ENCODE results near the gene MLEC. TPM values are rescaled to one million over a fixed set of nuclear protein-coding genes. Genes with fewer than 3 reads are reported as not detected.
A peak's percentile ranks its signal among the peaks of the same experiment; 100 is the strongest.

MLEC gene
- total RNA-seq, 4 donors from 2014 or later = 20.7 to 48.9 (median 34.3) TPM

GRCh38 chr12:120689397-120690082 lies 2.6 kb downstream of the MLEC start:
- intact Hi-C loops (cut with DNase I) = no loop called here
- Histone ChIP-seq H3K27ac (peak overlapping the region in 1 of 4 donors; percentile 98), H3K9me3 (no peaks in the 10 kb centered on the region), H3K4me1 (peaks cover 19 to 65% (median 22%) of the 10 kb centered on the region in 3 donors), H3K36me3 (peaks cover 3 to 16% (median 7%) of the 10 kb centered on the region in 3 donors), H3K4me3 (peak overlapping the region in 2 of 4 donors; percentile 87 to 88), H3K27me3 (no peaks in the 10 kb centered on the region)
- TF ChIP-seq CTCF (IDR thresholded peaks at IDR 0.05) (no peak), POLR2A (IDR thresholded peaks at IDR 0.05) (no peak)
- no peak for DNase-seq
- 78 to 83% methylated on average over 6 of the region's 6 CpGs for WGBS, 2 donors

GRCh38 chr12:120690083-120690450 lies 3.1 kb downstream of the MLEC start:
- WGBS, 2 donors = 63 to 75% methylated on average over 2 of the region's 2 CpGs
- H3K27me3 ChIP-seq = no peaks in the 10 kb centered on the region
- H3K9me3 ChIP-seq = no peaks in the 10 kb centered on the region
- no peak overlapping the region for H3K27ac ChIP-seq
- peaks cover 7 to 22% (median 12%) of the 10 kb centered on the region in 3 donors for H3K36me3 ChIP-seq
- TF ChIP-seq CTCF (IDR thresholded peaks at IDR 0.05) (no peak), POLR2A (IDR thresholded peaks at IDR 0.05) (no peak)
- intact Hi-C loops (cut with DNase I) = no loop called here
- no peak for DNase-seq
- peaks cover 19 to 65% (median 22%) of the 10 kb centered on the region in 3 donors for H3K4me1 ChIP-seq
- no peak overlapping the region for H3K4me3 ChIP-seq

DNA sequence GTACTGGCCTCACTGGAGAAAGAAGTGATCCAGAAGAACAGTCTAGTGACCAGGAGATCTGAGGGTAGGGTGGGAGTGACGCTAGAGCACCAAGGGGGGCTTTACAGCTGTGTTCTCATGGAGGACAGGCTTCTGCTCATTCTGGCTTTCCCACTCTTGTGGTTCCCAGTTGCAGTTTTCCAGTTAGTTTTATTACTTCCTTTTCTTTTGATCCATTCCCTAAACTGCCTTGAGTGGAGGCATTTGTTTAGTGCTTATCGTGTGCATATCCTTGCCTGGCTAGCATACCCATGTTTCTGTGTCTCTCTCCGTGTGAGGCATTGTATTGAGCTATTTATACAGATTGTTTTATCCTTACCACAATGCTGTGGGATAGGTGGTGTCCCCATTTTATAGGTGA lies 4.0 kb downstream of the MLEC start:
- intact Hi-C loops (cut with DNase I) = no loop called here
- no peak for TF ChIP-seq CTCF (IDR thresholded peaks at IDR 0.05)
- TF ChIP-seq POLR2A (IDR thresholded peaks at IDR 0.05) = no peak
- Histone ChIP-seq H3K9me3 (no peaks in the 10 kb centered on the region), H3K4me1 (peaks cover 19 to 59% (median 22%) of the 10 kb centered on the region in 3 donors), H3K36me3 (peaks cover 15 to 31% (median 19%) of the 10 kb centered on the region in 3 donors), H3K27me3 (no peaks in the 10 kb centered on the region), H3K27ac (no peak overlapping the region), H3K4me3 (no peak overlapping the region)
- no peak for DNase-seq
- WGBS, 2 donors = 66 to 67% methylated on average over 3 of the region's 3 CpGs

- intact Hi-C loops (cut with DNase I) = no loop called here
- Histone ChIP-seq H3K27me3 (no peaks in the 10 kb centered on the region), H3K9me3 (no peaks in the 10 kb centered on the region), H3K4me3 (no peak overlapping the region), H3K36me3 (peaks cover 19 to 47% (median 28%) of the 10 kb centered on the region in 3 donors), H3K27ac (no peak overlapping the region), H3K4me1 (peaks cover 19 to 56% (median 22%) of the 10 kb centered on the region in 3 donors)
- DNase-seq = no peak
- WGBS, 2 donors = 71 to 72% methylated on average over 11 of the region's 11 CpGs
- TF ChIP-seq CTCF (IDR thresholded peaks at IDR 0.05) (no peak), POLR2A (IDR thresholded peaks at IDR 0.05) (no peak)
These were observed 5.6 kb downstream of the MLEC start for GRCh38 chr12:120692524-120693033.

DNA sequence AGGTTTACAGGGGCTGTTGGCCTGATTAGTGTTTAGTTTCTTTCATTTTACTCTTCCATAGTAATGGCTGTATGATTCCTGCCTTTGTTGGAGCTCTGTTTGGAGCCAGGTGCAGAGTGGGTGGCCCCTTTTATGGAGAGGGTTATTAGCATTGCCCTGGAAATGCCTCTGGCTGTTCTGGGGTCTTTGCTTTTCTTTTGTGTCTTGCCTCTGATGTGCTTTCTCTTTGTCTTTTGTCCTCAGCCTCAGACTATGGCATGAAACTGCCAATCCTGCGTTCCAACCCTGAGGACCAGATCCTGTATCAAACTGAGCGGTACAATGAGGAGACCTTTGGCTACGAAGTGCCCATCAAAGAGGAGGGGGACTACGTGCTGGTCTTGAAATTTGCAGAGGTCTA lies 6.9 kb downstream of the MLEC start:
- H3K4me3 ChIP-seq = no peak overlapping the region
- intact Hi-C loops (cut with DNase I) = no loop called here
- peaks cover 8 to 43% (median 12%) of the 10 kb centered on the region in 3 donors for H3K4me1 ChIP-seq
- DNase-seq = no peak
- H3K36me3 ChIP-seq = peaks cover 19 to 59% (median 28%) of the 10 kb centered on the region in 3 donors
- H3K27ac ChIP-seq = no peak overlapping the region
- no peaks in the 10 kb centered on the region for H3K9me3 ChIP-seq
- TF ChIP-seq POLR2A (IDR thresholded peaks at IDR 0.05) = no peak
- TF ChIP-seq CTCF (IDR thresholded peaks at IDR 0.05) = no peak
- H3K27me3 ChIP-seq = no peaks in the 10 kb centered on the region
- WGBS, 2 donors = 89 to 97% methylated on average over 4 of the region's 4 CpGs
